K562 (cell line): ENCODE data around the gene MRGPRD.

Experiments
- CTCF ChIP-seq, 3 experiments: IDR thresholded peaks in 2 of 3; conservative IDR thresholded peaks in 1 of 3; 2 replicates each; pipeline ENCODE4 v1.5.1; 2011 to 2012; ENCODE audit warnings: low read length in 3 of 3, mild to moderate bottlenecking in 3 of 3, control low read depth in 2 of 3, improper control_type of control experiment in 1 of 3, inconsistent platforms in 1 of 3, low read depth in 1 of 3, mixed read lengths in 1 of 3, moderate library complexity in 1 of 3; ENCODE audit not compliant: insufficient read depth in 2 of 3
- KLF16 ChIP-seq: IDR thresholded peaks from 2 replicates; pipeline ENCODE4 v1.6.1; 2016; ENCODE audit warnings: antibody characterized with exemption
- MYC ChIP-seq, 2 experiments: fragments of 250-450 bp in 1 of 2; sonication (Bioruptor Pico) in 1 of 2; IDR thresholded peaks; 2 replicates each; pipeline versions ENCODE4 v1.5.1 to v1.6.1; 2012 to 2021; ENCODE audit warnings: low read depth in 2 of 2, borderline replicate concordance in 1 of 2, improper control_type of control experiment in 1 of 2, low read length in 1 of 2, mild to moderate bottlenecking in 1 of 2, moderate library complexity in 1 of 2
- TAF1 ChIP-seq: IDR thresholded peaks from 2 replicates; pipeline ENCODE4 v1.6.1; 2011; ENCODE audit warnings: mild to moderate bottlenecking, low read length, moderate library complexity; ENCODE audit not compliant: insufficient read depth, control insufficient read depth, severe bottlenecking; ENCODE audit errors: extremely low read depth

DNA sequence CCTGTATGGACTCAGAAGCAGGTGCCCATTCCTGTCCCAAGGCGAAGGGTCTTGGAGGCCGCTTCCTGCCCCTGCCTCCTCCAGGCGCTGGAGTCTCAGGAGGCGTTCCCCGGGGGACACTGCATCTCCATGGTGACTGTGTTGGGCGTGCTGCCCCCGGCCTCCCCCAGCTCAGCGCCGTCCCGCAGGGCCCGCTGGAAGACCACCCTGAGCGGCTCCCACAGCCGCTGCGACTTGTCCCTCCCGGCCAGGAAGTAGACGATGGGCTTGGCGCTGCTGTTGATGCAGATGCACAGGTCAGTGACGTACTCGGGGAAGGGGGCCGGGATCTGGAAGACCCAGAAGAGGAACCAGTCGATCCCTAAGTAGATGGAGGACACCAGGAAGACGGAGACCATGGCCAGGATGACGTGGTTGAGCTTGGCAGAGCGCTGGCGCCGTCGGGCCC is 24.4 kb upstream of the MRGPRD start:
- TF ChIP-seq MYC (IDR thresholded peaks at IDR 0.05; ENCODE audit: low read depth, low read length) (no peak), MYC (CRISPR knock-in tag; IDR thresholded peaks at IDR 0.05; ENCODE audit: borderline replicate concordance, low read depth) (no peak), KLF16 (no peak), CTCF (IDR thresholded peaks at IDR 0.05 in 2 of 3, conservative IDR thresholded peaks at IDR 0.05 in 1 of 3; ENCODE audit: insufficient read depth in 2 of 3, low read depth in 1 of 3, low read length in 3 of 3) (no peak), TAF1 (no peak)
